ENCODE measurements around the gene ADAMTS12. TPM values are rescaled to one million over a fixed set of nuclear protein-coding genes. Genes with fewer than 3 reads are reported as not detected.

Gene ADAMTS12
- polyA plus RNA-seq, 1 of the 3 experiments (the other 2 are of a cell fraction), result 2.5 TPM

DNA sequence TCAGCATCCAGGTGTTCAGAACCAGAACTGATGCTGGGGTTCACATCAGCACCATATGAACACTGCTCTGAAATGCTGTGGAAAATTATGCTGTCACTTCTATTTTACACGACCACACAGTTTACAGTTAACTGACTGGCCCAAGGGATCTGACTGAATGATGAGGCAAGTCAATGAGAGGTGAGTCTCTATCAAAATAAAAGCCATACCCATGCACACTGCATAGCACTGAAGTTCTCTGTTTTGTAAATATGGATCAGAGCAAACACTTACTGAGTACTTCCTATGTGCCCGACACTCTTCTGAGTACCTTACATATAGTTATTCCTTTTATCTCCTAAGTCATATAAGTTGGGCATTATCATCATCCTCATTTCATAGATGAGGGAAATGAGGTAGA, 328.3 kb downstream of the ADAMTS12 start:
- Histone ChIP-seq H3K4me2 (no peak overlapping the region), H3K9me2 (no peaks in the 10 kb centered on the region), H3K36me3 (replicated peaks in 1 of 2; ENCODE audit: control insufficient read depth in 1 of 2, insufficient read depth in 2 of 2, low read length in 1 of 2) (no peaks in the 10 kb centered on the region), H4K20me1 (ENCODE audit: insufficient read depth) (no peaks in the 10 kb centered on the region), H3F3A (replicated peaks; ENCODE audit: insufficient read depth) (no peaks in the 10 kb centered on the region), H3K27ac (ENCODE audit: low read depth in 2 of 2, low read length in 1 of 2) (no peak overlapping the region), H3K79me2 (ENCODE audit: insufficient read depth) (no peaks in the 10 kb centered on the region), H3K4me1 (ENCODE audit: control insufficient read depth in 1 of 2, insufficient read depth in 2 of 2, low read depth in 1 of 2, low read length in 1 of 2) (no peaks in the 10 kb centered on the region), H3K9me3 (no peaks in the 10 kb centered on the region), H3K4me3 (ENCODE audit: low read depth in 2 of 2, low read length in 1 of 2) (no peak overlapping the region), H3K27me3 (ENCODE audit: insufficient read depth) (peaks cover 6% of the 10 kb centered on the region; the same call in 1 of the 2 replicates), H2AFZ (ENCODE audit: low read depth) (no peak overlapping the region), H3K9ac (no peak overlapping the region)
- POLR2A ChIA-PET, result no interaction called here
- TF ChIP-seq EZH2phosphoT487 (IDR thresholded peaks at IDR 0.05; ENCODE audit: borderline replicate concordance, low read depth), result no peak
- no peak for TF ChIP-seq RXRA (IDR thresholded peaks at IDR 0.05; ENCODE audit: borderline replicate concordance, low read depth)
- no peak for TF ChIP-seq SMC3 (IDR thresholded peaks at IDR 0.05; ENCODE audit: low read depth, low read length)
- TF ChIP-seq NFIC (IDR thresholded peaks at IDR 0.05; ENCODE audit: borderline replicate concordance), result no peak
- TF ChIP-seq GABPA (IDR thresholded peaks at IDR 0.05; ENCODE audit: low read depth), result no peak
- TF ChIP-seq TAF1 (IDR thresholded peaks at IDR 0.05; ENCODE audit: borderline replicate concordance, low read depth, low read length), result no peak
- no peak for TF ChIP-seq TCF12 (IDR thresholded peaks at IDR 0.05)
- no peak for TF ChIP-seq ELF1 (IDR thresholded peaks at IDR 0.05)
- no peak for TF ChIP-seq MXI1 (IDR thresholded peaks at IDR 0.05; ENCODE audit: low read depth, low read length)
- no peak for TF ChIP-seq CHD2 (IDR thresholded peaks at IDR 0.05; ENCODE audit: low read length, partially characterized antibody)
- TF ChIP-seq JUND (IDR thresholded peaks at IDR 0.05), result no peak
- TF ChIP-seq, protein P1, sequence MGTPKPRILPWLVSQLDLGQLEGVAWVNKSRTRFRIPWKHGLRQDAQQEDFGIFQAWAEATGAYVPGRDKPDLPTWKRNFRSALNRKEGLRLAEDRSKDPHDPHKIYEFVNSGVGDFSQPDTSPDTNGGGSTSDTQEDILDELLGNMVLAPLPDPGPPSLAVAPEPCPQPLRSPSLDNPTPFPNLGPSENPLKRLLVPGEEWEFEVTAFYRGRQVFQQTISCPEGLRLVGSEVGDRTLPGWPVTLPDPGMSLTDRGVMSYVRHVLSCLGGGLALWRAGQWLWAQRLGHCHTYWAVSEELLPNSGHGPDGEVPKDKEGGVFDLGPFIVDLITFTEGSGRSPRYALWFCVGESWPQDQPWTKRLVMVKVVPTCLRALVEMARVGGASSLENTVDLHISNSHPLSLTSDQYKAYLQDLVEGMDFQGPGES (IDR thresholded peaks at IDR 0.05; ENCODE audit: low read depth, low read length), result no peak
- no peak for TF ChIP-seq MEF2A (IDR thresholded peaks at IDR 0.05; ENCODE audit: borderline replicate concordance, low read depth)
- TF ChIP-seq RFX5 (IDR thresholded peaks at IDR 0.05; ENCODE audit: low read length), result no peak
- no peak for TF ChIP-seq FOXM1 (IDR thresholded peaks at IDR 0.05; ENCODE audit: low read depth)
- TF ChIP-seq NRF1 (IDR thresholded peaks at IDR 0.05; ENCODE audit: low read depth, low read length), result no peak
- TF ChIP-seq, protein P2, sequence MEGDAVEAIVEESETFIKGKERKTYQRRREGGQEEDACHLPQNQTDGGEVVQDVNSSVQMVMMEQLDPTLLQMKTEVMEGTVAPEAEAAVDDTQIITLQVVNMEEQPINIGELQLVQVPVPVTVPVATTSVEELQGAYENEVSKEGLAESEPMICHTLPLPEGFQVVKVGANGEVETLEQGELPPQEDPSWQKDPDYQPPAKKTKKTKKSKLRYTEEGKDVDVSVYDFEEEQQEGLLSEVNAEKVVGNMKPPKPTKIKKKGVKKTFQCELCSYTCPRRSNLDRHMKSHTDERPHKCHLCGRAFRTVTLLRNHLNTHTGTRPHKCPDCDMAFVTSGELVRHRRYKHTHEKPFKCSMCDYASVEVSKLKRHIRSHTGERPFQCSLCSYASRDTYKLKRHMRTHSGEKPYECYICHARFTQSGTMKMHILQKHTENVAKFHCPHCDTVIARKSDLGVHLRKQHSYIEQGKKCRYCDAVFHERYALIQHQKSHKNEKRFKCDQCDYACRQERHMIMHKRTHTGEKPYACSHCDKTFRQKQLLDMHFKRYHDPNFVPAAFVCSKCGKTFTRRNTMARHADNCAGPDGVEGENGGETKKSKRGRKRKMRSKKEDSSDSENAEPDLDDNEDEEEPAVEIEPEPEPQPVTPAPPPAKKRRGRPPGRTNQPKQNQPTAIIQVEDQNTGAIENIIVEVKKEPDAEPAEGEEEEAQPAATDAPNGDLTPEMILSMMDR (IDR thresholded peaks at IDR 0.05), result no peak
- no peak for TF ChIP-seq RCOR1 (IDR thresholded peaks at IDR 0.05; ENCODE audit: low read length)
- no peak for TF ChIP-seq GATA2 (CRISPR knock-in tag; IDR thresholded peaks at IDR 0.05)
- no peak for TF ChIP-seq FOXJ3 (CRISPR knock-in tag; IDR thresholded peaks at IDR 0.05)
- WGBS (ENCODE audit: low lambda C conversion rate), result 18% methylated on average over 2 of the region's 2 CpGs
- DNase-seq, result no peak
- CTCF ChIA-PET, result interaction anchor here (0.7 kb wide), 1 partner anchor 129 kb away, joined by 3 read pairs; no protein-coding TSS in a partner anchor

Measured in SK-N-SH (cell line).